GM18861 (cell line): ENCODE measurements around the gene PPP6R2.

ENCODE experiments used
- ATAC-seq: cut with Tn5 transposase; IDR thresholded peaks from one replicate; pipeline ENCODE4 v1.9.1; 2021; ENCODE audit not compliant: unreplicated experiment

The PPP6R2 gene

GRCh38 chr22:50443801-50444625, 100.9 kb downstream of the PPP6R2 start:
- no peak for ATAC-seq

GRCh38 chr22:50444663-50445062, 101.5 kb downstream of the PPP6R2 start:
- no peak for ATAC-seq

DNA sequence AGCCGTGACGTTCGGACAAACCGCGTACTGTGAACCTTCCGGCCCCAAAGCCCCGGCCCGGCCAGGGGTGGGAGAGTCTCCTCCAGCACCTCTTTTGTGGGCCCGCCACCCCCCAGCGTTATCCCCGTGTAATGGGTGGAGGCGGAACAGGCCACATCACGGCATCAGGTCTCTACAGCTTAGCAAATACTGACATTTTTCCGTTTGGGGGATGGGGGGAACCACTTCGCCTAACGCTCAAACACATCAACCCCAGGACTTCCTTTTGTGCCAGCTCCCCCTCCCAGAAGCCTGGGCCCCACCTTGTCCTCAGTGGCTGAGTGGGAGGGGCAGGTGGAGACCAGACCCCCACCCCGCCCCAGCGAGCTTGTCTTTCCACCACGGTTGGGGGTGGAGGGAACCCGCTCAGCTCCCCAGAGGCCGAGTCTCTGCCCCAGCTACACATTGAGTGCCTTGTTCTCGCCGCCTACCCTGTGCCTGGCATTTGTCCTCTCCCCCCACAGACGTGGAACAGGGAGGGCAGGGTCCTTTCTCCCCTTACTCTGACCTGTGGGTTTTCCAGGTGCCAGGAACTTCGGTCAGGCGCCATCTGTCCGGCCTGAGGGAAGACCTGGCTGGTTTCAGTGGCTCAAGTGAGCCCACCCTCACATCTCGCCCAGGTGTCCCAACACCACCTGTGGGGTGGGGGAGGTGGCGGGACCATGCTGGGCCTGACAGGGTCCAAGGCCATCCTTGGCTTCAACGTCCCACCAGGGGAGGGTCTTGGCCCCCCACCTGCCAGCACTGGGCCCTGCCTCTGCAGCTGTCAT, 102.1 kb downstream of the PPP6R2 start:
- ATAC-seq: no peak

DNA sequence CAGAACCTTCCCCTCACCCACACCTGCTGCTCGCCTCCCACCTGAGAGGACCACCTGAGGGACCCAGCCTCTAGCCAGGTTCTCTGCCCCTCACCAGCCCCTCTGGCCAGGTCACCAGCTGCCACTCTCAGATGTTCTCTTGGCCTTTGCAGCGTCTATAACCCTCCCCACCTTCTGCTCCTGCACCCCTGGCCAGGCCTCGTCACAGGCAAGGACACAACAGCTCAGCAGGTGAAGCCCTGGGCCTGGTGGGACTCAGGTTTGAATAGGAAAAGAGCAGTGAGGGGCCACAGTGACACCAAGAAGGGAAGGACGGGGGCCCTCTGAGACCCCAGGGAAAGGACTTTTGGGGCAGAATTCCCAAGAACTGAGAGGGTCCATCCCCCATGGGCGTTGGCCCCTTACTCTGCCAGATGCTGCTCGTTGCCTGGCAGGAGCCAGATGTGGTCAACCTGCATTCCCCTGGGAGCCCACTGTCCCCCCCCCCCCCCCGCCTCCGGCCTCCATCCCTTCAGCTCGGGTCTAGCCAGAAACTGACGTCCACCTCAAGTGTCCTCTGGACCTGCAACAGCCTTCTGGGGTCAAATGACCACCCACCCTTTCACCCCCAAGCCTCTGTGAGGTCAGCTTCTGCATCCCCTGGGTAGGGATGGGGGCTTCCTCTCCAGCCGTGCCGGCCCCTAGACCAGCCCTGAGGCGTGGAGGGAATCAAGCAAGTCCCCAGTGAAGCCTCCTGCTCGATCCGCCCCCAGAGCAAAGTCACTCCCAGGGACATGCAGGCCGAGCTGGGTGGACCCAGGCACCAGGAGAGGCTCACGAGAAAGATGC, 103.0 kb downstream of the PPP6R2 start:
- ATAC-seq: no peak

DNA sequence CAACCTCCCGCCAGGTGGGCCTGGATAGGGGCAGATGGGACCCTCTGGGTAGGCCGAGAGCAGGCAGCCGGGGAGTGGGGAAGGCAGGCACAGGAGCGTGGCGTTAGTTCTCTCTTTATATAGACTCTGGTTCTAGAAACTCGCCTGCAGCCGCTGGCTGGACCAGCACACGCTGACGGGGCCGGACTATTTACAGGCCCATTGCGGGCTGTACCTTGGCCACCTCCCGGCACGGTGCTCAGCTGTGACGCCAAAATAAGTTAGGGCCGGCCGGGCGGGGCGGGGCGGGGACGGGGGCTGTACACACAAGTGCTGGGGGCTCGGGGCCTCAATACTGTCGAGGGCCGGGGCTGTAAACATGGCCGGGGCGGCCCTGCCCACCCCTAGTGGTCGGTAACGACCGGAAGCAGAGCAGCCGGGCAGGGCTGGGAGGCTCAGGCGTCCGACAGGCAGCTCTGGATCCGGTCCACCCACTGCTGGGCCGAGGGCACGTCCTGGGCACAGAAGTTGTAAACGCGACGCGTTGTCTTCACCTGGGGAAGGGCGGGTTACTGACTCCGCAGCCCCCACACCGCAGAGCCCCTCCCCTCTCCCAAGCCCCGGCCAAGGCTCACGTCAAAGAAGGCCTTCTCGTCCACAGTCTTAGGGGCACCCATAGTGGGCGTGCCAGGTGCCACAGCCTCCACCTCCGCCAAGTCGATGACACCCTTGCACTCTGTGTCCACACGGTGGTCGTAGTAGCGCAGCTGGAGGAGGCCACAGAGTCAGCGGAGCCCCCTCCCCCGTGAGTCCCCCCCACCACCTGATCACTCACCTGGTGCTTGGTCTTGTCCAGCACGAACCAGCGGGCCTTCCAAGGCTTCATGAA, 103.8 kb downstream of the PPP6R2 start:
- no peak for ATAC-seq

DNA sequence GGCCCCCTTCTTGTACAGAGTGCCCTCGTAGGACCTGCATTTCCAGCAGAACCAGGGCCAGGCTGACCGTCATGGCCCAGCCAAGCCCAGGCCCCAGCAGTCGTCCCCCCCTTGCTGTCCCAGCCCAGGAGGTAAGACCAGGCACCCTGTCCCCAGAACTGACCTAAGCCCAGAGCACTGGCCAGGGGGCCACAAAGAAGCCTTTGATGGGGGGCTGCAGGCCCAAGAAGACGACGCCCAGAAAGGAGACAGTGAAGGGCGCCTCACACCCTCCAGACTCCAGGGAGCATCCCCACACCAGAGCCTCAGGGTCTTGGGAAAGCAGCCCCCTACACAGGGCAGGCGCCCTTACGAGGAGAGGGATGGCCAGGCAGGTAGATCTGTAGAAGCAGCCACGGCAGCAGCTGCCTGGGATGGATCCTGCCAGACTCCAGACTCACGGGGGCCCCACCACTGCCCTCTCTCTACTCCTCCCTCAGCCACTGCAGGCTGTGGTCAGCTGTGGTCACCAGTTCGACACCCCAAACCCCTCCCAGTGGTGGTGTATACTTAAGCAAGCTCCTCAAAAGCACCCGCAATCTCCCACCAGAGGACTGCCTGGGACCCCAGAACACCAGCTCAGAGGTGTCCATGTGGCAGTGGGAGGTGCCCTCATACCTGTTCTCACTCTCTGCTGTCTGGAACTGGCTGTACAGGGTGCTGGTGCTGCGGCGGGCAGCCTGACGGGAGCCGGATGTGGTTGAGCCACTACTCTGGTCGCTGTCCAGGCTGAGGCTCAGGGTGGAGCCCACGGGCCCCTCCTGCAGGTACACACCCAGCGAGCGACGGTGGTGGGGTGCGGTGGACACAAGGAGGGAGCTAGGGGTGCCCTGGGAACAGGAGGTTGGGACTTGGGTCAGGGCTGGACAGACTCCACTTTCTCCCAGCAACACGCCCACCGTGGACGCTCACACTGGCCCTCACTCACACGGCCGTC, 104.7 kb downstream of the PPP6R2 start:
- no peak for ATAC-seq

DNA sequence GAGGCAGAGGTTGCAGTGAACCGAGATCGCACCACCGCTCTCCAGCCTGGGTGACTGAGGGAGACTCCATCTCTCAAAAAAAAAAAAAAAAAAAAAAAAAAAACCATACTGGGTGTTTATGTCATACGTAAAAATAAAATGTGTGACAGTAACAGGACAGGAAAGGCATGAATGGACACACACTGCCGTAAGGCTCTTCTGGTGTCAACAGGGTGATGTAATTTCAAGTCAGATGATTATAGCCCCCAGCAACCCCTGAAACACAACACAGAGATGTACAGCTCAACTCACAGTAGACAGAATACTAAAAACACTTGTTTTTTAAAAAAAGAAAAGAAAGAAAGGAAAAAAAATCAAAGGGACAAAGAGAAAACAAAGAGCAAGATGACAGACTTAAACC, 109.5 kb downstream of the PPP6R2 start:
- no peak for ATAC-seq

DNA sequence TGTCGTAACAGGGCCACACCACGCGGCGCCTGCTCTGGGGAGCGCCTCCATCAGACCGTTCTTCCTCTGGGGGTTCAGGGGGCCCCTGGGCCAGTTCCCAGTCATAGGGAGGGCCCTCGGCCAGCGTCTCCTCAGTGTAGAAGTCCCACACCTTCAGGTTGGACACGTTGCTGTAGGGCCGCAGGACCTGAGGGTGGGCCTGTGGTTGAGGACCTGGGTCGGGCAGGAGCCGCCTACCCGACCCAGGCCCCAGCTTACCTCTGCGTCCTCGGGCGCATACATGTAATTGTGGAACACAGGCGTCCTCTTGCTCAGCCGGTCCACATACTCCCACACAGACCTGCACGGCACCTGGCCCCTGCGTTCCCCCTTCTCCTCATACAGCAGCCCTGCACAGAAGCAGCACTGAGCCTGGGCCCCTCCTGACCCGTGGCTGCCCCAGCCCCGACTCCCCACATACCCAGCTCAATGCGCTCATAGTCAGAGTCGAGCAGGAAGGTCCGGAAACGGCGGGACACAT, 111.5 kb downstream of the PPP6R2 start:
- ATAC-seq: no peak

DNA sequence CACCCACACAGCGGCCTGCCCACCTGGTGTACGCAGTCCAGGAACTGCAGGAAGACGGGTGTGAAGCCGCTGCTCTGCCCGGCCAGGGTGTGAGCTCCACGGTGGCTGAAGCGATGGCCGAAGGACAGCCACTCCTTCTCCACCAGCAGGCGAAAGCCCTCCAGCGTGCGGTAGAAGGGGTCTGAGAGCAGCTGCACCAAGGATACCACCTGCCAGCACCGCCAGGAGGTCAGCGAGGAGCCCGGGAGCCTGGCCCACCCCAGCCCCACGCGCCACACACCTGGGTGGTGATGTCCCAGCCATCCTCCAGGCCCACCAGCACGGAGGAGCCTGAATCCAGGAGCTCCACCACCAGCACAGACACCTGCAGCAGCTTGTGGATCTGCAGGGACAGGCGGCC, 112.1 kb downstream of the PPP6R2 start:
- ATAC-seq: no peak

- ATAC-seq: no peak
These were observed 112.9 kb downstream of the PPP6R2 start for GRCh38 chr22:50456026-50456425.

GRCh38 chr22:50456466-50457234, 113.5 kb downstream of the PPP6R2 start:
- no peak for ATAC-seq

DNA sequence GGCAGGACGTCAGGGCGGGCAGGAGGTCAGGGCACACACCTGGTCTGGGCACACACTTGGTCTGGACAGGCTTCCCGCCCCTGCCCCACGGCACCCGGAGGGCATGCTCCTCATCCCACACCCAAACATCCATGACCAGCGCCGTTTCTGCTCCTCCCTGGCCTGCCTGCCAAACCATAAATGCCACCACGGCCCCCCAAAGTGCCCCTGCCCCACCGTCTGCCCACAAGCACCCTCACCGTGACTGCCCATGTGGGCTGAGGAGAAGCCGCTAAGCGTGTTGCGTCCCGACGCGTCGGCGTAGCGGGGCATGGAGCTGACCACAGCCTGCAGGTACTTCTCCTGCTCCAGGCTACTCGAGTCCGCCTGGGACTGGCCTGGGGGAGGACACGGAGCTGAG, 115.9 kb downstream of the PPP6R2 start:
- no peak for ATAC-seq

DNA sequence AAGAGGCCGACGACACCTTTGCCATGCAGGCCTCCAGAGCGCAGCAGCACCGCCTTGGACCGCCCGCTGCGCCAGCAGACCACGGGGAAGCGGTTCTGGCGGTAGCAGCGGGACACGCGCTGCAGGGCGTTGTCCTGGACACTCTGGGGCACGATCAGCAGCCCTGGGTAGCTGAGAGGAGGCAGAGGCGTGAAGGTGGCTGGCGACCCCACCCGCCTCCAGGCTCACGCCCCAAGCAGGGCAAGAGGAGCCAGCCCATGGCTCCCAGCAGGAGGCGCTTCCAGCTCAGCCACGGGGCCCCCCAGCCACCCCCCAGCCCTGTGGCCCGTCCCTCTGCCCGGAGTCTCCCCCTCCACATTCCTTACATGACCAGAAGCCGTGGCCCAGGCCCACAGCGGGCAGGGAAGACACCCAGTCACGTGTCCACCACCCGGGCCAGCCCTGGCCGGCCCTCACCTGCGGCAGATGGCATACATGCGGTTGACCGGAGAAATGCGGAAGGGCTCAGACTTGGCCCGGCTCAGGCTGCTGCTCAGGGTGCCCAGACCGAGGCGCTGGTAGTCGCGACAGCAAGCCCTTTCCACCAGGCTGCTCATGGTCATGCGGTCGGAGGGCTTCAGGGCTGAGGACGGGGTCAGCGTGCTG, 116.5 kb downstream of the PPP6R2 start:
- ATAC-seq: no peak

DNA sequence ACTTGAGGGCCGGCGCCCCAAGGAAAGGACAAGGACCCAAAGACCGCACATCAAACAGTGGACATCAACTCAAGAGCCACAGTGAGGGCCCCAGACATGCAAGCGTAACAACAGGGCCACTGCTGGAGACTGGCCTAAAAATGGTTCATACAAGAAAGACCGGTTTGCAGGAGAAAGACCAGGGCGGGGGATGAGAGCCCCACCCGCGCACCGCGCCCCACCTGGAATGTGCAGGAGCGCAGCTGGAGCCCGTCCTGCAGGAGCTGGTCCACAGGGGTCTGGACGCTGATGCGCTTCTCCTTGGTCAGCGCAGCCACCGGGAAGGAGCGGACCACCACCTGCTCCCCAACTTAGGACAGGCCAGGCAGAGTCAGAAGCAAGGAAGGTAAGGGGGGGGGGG, 117.8 kb downstream of the PPP6R2 start:
- ATAC-seq: no peak

DNA sequence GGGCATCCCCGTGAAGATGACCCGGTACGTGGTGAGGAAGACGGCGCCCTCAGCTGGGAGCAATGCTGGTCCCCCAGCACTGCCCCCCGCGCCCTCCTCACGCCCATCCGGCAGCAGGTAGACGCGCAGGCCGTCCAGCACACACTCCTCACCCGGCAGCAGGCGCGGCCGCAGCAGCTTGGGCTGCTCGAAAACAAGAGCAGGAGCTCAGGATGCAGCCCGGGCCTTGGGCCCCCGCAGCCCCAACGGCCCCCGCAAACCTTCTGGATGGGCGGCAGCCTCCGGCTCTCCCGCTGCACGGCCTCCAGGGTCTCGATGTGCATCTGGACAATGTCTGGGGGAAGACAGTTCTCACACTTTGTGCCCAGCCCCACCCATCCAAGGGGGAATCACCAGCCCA, 118.4 kb downstream of the PPP6R2 start:
- ATAC-seq: no peak

GRCh38 chr22:50461979-50462540, 118.9 kb downstream of the PPP6R2 start:
- no peak for ATAC-seq

DNA sequence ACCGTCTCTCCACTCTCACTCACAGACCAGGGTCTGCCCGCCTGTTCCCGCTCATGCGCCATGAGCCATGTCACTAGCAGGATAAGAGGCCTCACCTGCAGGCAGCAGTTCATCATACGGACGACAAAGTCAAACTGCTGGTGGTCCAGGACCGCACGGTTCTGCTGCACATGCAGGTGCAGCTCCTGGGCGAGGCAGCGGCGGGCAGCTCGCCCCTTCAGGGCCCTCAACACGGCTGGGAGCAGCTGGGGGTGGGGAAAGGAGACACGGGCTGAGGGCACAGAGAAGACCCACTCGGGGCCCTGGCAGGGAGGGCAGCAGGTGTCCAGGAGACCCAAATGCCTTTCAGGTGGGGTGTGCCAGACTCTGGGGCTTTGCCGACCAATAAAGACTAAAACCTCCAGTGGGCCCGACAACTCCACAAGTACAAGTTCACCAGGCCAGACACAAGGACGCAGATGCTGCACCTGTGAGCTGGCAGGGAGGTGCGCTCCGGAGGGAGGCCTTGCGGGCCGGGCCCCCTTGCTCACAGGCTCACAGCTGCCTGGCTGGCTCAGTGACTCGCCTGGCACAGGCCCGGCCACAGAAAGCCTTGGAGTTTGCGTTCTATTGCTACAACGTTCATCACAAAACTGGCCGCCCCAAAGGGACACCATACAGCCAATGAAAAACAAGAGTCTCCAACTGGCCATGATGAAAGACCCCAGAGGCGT, 120.2 kb downstream of the PPP6R2 start:
- no peak for ATAC-seq
